ENCODE results near the gene KHK.

- TF ChIP-seq POLR2A (IDR thresholded peaks at IDR 0.05; ENCODE audit: low read length) (no peak), GATA1 (IDR thresholded peaks at IDR 0.05; ENCODE audit: low read depth, low read length) (no peak)
Measured at GRCh38 chr2:27039426-27039825, 47.1 kb upstream of the KHK start.

All from erythroblast (primary cell).